K562 (cell line): ENCODE measurements around the gene ANXA4. TPM values are rescaled to one million over a fixed set of nuclear protein-coding genes. Genes with fewer than 3 reads are reported as not detected.

Experiments used
- ATF7 ChIP-seq: fragments of 450-650 bp; IDR thresholded peaks from 2 replicates; pipeline ENCODE4 v1.7.1; 2014; ENCODE audit warnings: mild to moderate bottlenecking, moderate library complexity
- KLF1 ChIP-seq: fragments of 450-650 bp; IDR thresholded peaks from 2 replicates; pipeline ENCODE4 v1.6.1; 2016; ENCODE audit warnings: missing genetic modification characterization, missing compliant biosample characterization
- LCOR ChIP-seq: sonication (generic); formaldehyde crosslinking; IDR thresholded peaks from 2 replicates; pipeline ENCODE4 v1.8.0; 2022; ENCODE audit warnings: mild to moderate bottlenecking, missing genetic modification reagents
- MEIS2 ChIP-seq: fragments of 450-650 bp; IDR thresholded peaks from 2 replicates; pipeline ENCODE4 v1.6.1; 2014; ENCODE audit warnings: mild to moderate bottlenecking; ENCODE audit not compliant: partially characterized antibody
- NFATC3 ChIP-seq: fragments of 450-650 bp; IDR thresholded peaks from 2 replicates; pipeline ENCODE4 v1.6.1; 2017; ENCODE audit warnings: mild to moderate bottlenecking
- POLR3A ChIP-seq: IDR thresholded peaks from 2 replicates; pipeline ENCODE4 v1.6.1; 2011; ENCODE audit warnings: borderline replicate concordance, mild to moderate bottlenecking, moderate library complexity; ENCODE audit not compliant: insufficient read length, insufficient read depth; ENCODE audit errors: extremely low read depth
- RBBP5 ChIP-seq: fragments of 200-600 bp; sonication (generic); IDR thresholded peaks from 2 replicates; pipeline ENCODE4 v1.6.1; 2012; ENCODE audit warnings: borderline replicate concordance, mild to moderate bottlenecking, low read length, control low read depth, inconsistent platforms; ENCODE audit not compliant: insufficient read depth, poor library complexity, severe bottlenecking
- SAP30 ChIP-seq: fragments of 200-600 bp; sonication (generic); IDR thresholded peaks from 2 replicates; pipeline ENCODE4 v1.6.1; 2012; ENCODE audit warnings: borderline replicate concordance, low read depth, mild to moderate bottlenecking, moderate library complexity, low read length, control low read depth, inconsistent platforms; ENCODE audit not compliant: insufficient read depth, poor library complexity, severe bottlenecking
- SMARCB1 ChIP-seq: IDR thresholded peaks from 2 replicates; pipeline ENCODE4 v1.6.1; 2011; ENCODE audit warnings: improper control_type of control experiment, low read depth; ENCODE audit not compliant: insufficient read length
- TEAD4 ChIP-seq, 2 experiments: sonication (generic) in 1 of 2; formaldehyde crosslinking in 1 of 2; IDR thresholded peaks; 2 replicates each; pipeline versions ENCODE4 v1.6.1 to v1.8.0; 2012 to 2022; ENCODE audit warnings: borderline replicate concordance in 1 of 2, inconsistent platforms in 1 of 2, low read length in 1 of 2, mild to moderate bottlenecking in 1 of 2, missing genetic modification reagents in 1 of 2
- ZBTB17 ChIP-seq: fragments of 450-650 bp; formaldehyde crosslinking; IDR thresholded peaks from 2 replicates; pipeline ENCODE4 v1.4.0; 2020; ENCODE audit warnings: mild to moderate bottlenecking
- ZFX ChIP-seq: sonication (generic); formaldehyde crosslinking; IDR thresholded peaks from 2 replicates; pipeline ENCODE4 v1.8.0; 2022; ENCODE audit warnings: mild to moderate bottlenecking, missing genetic modification reagents, moderate library complexity
- ZNF584 ChIP-seq: fragments of 200-800 bp; sonication (Bioruptor generic); IDR thresholded peaks from 2 replicates; pipeline ENCODE4 v1.6.1; 2016; ENCODE audit warnings: low read depth, mild to moderate bottlenecking, missing genetic modification characterization, missing compliant biosample characterization
- polyA plus RNA-seq, 8 experiments: library from polyadenylated mRNA; depleted of rRNA in 4 of 8; stranded (reverse) in 5 of 8; unstranded in 3 of 8; fragments of >200 nt; fragmentation: Nextera tagmentation in 2 of 8; fragmentation: Illumina TruSeq in 1 of 8; extraction: Ambion mirVana in 2 of 8; extraction: Trizol in 1 of 8; gene quantifications; 2 replicates each; pipeline versions ENCODE4 v1.2.1 to v1.2.3, GENCODE V29; 2011 to 2014; ENCODE audit warnings: inconsistent platforms in 1 of 8, missing spikeins in 1 of 8
- total RNA-seq, 7 experiments: library from RNA; depleted of rRNA in 6 of 7; stranded (reverse); fragments of >200 nt in 6 of 7; fragmentation: Illumina TruSeq in 2 of 7; extraction: Trizol in 2 of 7; gene quantifications; 2 replicates each; pipeline versions ENCODE4 v1.2.1 to v1.2.3, GENCODE V29; 2011 to 2021; ENCODE audit warnings: low replicate concordance in 1 of 7
- TF ChIP-seq, protein P1 (sequence below): fragments of 450-650 bp; IDR thresholded peaks from 2 replicates; pipeline ENCODE4 v1.6.1; 2018; ENCODE audit warnings: mild to moderate bottlenecking, low read depth; ENCODE audit not compliant: partially characterized antibody
- TF ChIP-seq, protein P2 (sequence below): sonication (generic); formaldehyde crosslinking; IDR thresholded peaks from 2 replicates; pipeline ENCODE4 v1.8.1; 2022; ENCODE audit warnings: missing genetic modification reagents
- TF ChIP-seq, protein P3 (sequence below), 2 experiments: fragments of 450-650 bp in 1 of 2; sonication (generic) in 1 of 2; formaldehyde crosslinking in 1 of 2; IDR thresholded peaks in 1 of 2; conservative IDR thresholded peaks in 1 of 2; 2 replicates each; pipeline versions ENCODE4 v1.6.1 to v1.8.1; 2016 to 2023; ENCODE audit warnings: mild to moderate bottlenecking in 2 of 2, moderate library complexity in 2 of 2, inconsistent platforms in 1 of 2, missing genetic modification reagents in 1 of 2
- TF ChIP-seq, protein P4 (sequence below): sonication (generic); formaldehyde crosslinking; IDR thresholded peaks from 2 replicates; pipeline ENCODE4 v1.8.0; 2023; ENCODE audit warnings: mild to moderate bottlenecking, missing genetic modification reagents
- TF ChIP-seq, protein P5 (sequence below): fragments of 250-450 bp; sonication (Bioruptor Pico); IDR thresholded peaks from 2 replicates; pipeline ENCODE4 v1.8.0; 2022; ENCODE audit warnings: moderate library complexity, mild to moderate bottlenecking, inconsistent platforms
- TF ChIP-seq, protein P6 (sequence below): sonication (generic); formaldehyde crosslinking; IDR thresholded peaks from 2 replicates; pipeline ENCODE4 v1.8.0; 2022; ENCODE audit warnings: mild to moderate bottlenecking, missing genetic modification reagents

ANXA4 gene
- total and polyA plus RNA-seq, 9 of the 15 experiments (the other 6 are each of a cell fraction or from before 2014, with no cell fraction given) = 3.4 to 13.6 (median 11.6) TPM

- TF ChIP-seq, protein P1, sequence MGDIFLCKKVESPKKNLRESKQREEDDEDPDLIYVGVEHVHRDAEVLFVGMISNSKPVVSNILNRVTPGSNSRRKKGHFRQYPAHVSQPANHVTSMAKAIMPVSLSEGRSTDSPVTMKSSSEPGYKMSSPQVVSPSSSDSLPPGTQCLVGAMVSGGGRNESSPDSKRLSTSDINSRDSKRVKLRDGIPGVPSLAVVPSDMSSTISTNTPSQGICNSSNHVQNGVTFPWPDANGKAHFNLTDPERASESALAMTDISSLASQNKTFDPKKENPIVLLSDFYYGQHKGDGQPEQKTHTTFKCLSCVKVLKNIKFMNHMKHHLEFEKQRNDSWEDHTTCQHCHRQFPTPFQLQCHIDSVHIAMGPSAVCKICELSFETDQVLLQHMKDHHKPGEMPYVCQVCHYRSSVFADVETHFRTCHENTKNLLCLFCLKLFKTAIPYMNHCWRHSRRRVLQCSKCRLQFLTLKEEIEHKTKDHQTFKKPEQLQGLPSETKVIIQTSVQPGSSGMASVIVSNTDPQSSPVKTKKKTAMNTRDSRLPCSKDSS = no peak
- peak; percentile 88; the same call in 1 of the 2 replicates for TF ChIP-seq LCOR (CRISPR knock-in tag)
- 0 out of 2 replicates have a peak, but pooled peaks have one; percentile 29 for TF ChIP-seq NFATC3
- TF ChIP-seq, protein P2, sequence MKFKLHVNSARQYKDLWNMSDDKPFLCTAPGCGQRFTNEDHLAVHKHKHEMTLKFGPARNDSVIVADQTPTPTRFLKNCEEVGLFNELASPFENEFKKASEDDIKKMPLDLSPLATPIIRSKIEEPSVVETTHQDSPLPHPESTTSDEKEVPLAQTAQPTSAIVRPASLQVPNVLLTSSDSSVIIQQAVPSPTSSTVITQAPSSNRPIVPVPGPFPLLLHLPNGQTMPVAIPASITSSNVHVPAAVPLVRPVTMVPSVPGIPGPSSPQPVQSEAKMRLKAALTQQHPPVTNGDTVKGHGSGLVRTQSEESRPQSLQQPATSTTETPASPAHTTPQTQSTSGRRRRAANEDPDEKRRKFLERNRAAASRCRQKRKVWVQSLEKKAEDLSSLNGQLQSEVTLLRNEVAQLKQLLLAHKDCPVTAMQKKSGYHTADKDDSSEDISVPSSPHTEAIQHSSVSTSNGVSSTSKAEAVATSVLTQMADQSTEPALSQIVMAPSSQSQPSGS = no peak
- TF ChIP-seq, protein P3, sequence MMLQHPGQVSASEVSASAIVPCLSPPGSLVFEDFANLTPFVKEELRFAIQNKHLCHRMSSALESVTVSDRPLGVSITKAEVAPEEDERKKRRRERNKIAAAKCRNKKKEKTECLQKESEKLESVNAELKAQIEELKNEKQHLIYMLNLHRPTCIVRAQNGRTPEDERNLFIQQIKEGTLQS (IDR thresholded peaks at IDR 0.05) = peak; percentile 96
- TF ChIP-seq, protein P3 (CRISPR knock-in tag; conservative IDR thresholded peaks at IDR 0.05) = peak; percentile 85
- peak; percentile 65; the same call in 1 of the 2 replicates for TF ChIP-seq KLF1
- TF ChIP-seq ZNF584 (CRISPR knock-in tag) = no peak
- TF ChIP-seq, protein P4, sequence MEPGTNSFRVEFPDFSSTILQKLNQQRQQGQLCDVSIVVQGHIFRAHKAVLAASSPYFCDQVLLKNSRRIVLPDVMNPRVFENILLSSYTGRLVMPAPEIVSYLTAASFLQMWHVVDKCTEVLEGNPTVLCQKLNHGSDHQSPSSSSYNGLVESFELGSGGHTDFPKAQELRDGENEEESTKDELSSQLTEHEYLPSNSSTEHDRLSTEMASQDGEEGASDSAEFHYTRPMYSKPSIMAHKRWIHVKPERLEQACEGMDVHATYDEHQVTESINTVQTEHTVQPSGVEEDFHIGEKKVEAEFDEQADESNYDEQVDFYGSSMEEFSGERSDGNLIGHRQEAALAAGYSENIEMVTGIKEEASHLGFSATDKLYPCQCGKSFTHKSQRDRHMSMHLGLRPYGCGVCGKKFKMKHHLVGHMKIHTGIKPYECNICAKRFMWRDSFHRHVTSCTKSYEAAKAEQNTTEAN (CRISPR knock-in tag) = no peak
- peak; percentile 64 for TF ChIP-seq MEIS2
- peak; percentile 50; the same call in 1 of the 2 replicates for TF ChIP-seq TEAD4 (IDR thresholded peaks at IDR 0.05; ENCODE audit: low read length)
- TF ChIP-seq TEAD4 (CRISPR knock-in tag; IDR thresholded peaks at IDR 0.05; ENCODE audit: borderline replicate concordance) = no peak
- TF ChIP-seq ZBTB17 (CRISPR knock-in tag) = no peak
- TF ChIP-seq, protein P5, sequence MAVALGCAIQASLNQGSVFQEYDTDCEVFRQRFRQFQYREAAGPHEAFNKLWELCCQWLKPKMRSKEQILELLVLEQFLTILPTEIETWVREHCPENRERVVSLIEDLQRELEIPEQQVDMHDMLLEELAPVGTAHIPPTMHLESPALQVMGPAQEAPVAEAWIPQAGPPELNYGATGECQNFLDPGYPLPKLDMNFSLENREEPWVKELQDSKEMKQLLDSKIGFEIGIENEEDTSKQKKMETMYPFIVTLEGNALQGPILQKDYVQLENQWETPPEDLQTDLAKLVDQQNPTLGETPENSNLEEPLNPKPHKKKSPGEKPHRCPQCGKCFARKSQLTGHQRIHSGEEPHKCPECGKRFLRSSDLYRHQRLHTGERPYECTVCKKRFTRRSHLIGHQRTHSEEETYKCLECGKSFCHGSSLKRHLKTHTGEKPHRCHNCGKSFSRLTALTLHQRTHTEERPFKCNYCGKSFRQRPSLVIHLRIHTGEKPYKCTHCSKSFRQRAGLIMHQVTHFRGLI (CRISPR knock-in tag) = no peak
- TF ChIP-seq ATF7 = peak; percentile 76
- no peak for TF ChIP-seq SAP30
- no peak for TF ChIP-seq POLR3A
- TF ChIP-seq RBBP5 = no peak
- TF ChIP-seq SMARCB1 = no peak
- peak; percentile 74 for TF ChIP-seq ZFX (CRISPR knock-in tag)
- TF ChIP-seq, protein P6, sequence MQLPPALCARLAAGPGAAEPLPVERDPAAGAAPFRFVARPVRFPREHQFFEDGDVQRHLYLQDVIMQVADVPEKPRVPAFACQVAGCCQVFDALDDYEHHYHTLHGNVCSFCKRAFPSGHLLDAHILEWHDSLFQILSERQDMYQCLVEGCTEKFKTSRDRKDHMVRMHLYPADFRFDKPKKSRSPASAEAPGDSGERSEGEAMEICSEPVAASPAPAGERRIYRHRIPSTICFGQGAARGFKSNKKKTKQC (CRISPR knock-in tag) = no peak
These were observed 28.3 kb downstream of the ANXA4 start (continued) for GRCh38 chr2:69770193-69770702.
